HEK293T (cell line): Measurements from ENCODE around the gene ARHGEF7.

Source experiments
- ARNT ChIP-seq: fragments of 450-650 bp; IDR thresholded peaks from 2 replicates; pipeline ENCODE4 v1.6.1; 2017; ENCODE audit warnings: mild to moderate bottlenecking
- BHLHE40 ChIP-seq: fragments of 450-650 bp; IDR thresholded peaks from 2 replicates; pipeline ENCODE4 v1.6.1; 2016; ENCODE audit warnings: mild to moderate bottlenecking, moderate library complexity, borderline replicate concordance
- ELF4 ChIP-seq: fragments of 450-650 bp; IDR thresholded peaks from 2 replicates; pipeline ENCODE4 v1.6.1; 2017; ENCODE audit warnings: antibody characterized with exemption
- FOXA1 ChIP-seq: fragments of 450-650 bp; IDR thresholded peaks from 2 replicates; pipeline ENCODE4 v1.6.1; 2016; ENCODE audit warnings: mild to moderate bottlenecking
- FOXK2 ChIP-seq: fragments of 450-650 bp; IDR thresholded peaks from 2 replicates; pipeline ENCODE4 v1.6.1; 2016; ENCODE audit warnings: mild to moderate bottlenecking
- FOXM1 ChIP-seq: fragments of 450-650 bp; IDR thresholded peaks from 2 replicates; pipeline ENCODE4 v1.6.1; 2017; ENCODE audit warnings: mild to moderate bottlenecking, borderline replicate concordance
- HDGF ChIP-seq: fragments of 450-650 bp; IDR thresholded peaks from 2 replicates; pipeline ENCODE4 v1.6.1; 2017; ENCODE audit warnings: antibody characterized with exemption, borderline replicate concordance
- L3MBTL2 ChIP-seq: fragments of 450-650 bp; conservative IDR thresholded peaks from 2 replicates; pipeline ENCODE4 v1.6.1; 2016; ENCODE audit warnings: mild to moderate bottlenecking
- LEF1 ChIP-seq: fragments of 450-650 bp; IDR thresholded peaks from 2 replicates; pipeline ENCODE4 v1.6.1; 2017; ENCODE audit warnings: mild to moderate bottlenecking, borderline replicate concordance
- NFRKB ChIP-seq: fragments of 450-650 bp; IDR thresholded peaks from 2 replicates; pipeline ENCODE4 v1.6.1; 2016; ENCODE audit warnings: mild to moderate bottlenecking, moderate library complexity
- SP1 ChIP-seq: fragments of 450-650 bp; IDR thresholded peaks from 2 replicates; pipeline ENCODE4 v1.6.1; 2017
- SUZ12 ChIP-seq: fragments of 450-650 bp; IDR thresholded peaks from 2 replicates; pipeline ENCODE4 v1.6.1; 2016; ENCODE audit warnings: mild to moderate bottlenecking
- TARDBP ChIP-seq: fragments of 450-650 bp; IDR thresholded peaks from 2 replicates; pipeline ENCODE4 v1.6.1; 2016
- ZNF384 ChIP-seq: fragments of 450-650 bp; IDR thresholded peaks from 2 replicates; pipeline ENCODE4 v1.6.1; 2016

GRCh38 chr13:111120422-111120821, 5.3 kb downstream of the ARHGEF7 start:
- TF ChIP-seq SP1, result no peak
- no peak for TF ChIP-seq SUZ12
- no peak for TF ChIP-seq NFRKB
- TF ChIP-seq TARDBP, result no peak
- no peak for TF ChIP-seq FOXM1
- no peak for TF ChIP-seq FOXK2
- TF ChIP-seq BHLHE40, result no peak
- no peak for TF ChIP-seq ARNT
- no peak for TF ChIP-seq ZNF384
- TF ChIP-seq HDGF, result no peak
- TF ChIP-seq LEF1, result no peak
- TF ChIP-seq FOXA1, result no peak
- no peak for TF ChIP-seq ELF4
- no peak for TF ChIP-seq L3MBTL2
